Astrocyte of the spinal cord (primary cell): ENCODE measurements around the gene NDUFB4.

ENCODE experiments used
- DNase-seq: peaks from one replicate; pipeline ENCODE4 v3.0.0; 2011; ENCODE audit warnings: low read depth, low spot score
- H3K4me3 ChIP-seq: 2 replicates; pipeline ENCODE4 v1.5.1; 2011; ENCODE audit warnings: low read depth, mild to moderate bottlenecking, low read length, moderate library complexity
- CTCF ChIP-seq: IDR thresholded peaks from 2 replicates; pipeline ENCODE4 v1.5.1; 2012; ENCODE audit warnings: low read depth, mild to moderate bottlenecking, low read length, inconsistent platforms
- in situ Hi-C: cut with HindIII; loops from 2 replicates; pipeline ENCODE4 v1.10.0; 2017; ENCODE audit warnings: low sequenced_read_pairs

Gene NDUFB4

GRCh38 chr3:120645083-120645845 lies 49.1 kb downstream of the NDUFB4 start:
- in situ Hi-C loops: no loop called here
- no peak for DNase-seq
- TF ChIP-seq CTCF: no peak
- H3K4me3 ChIP-seq: no peak overlapping the region

GRCh38 chr3:120646771-120647432 lies 50.8 kb downstream of the NDUFB4 start:
- in situ Hi-C loops: no loop called here
- no peak for DNase-seq
- no peak for TF ChIP-seq CTCF
- H3K4me3 ChIP-seq: no peak overlapping the region

GRCh38 chr3:120648290-120648689 lies 52.2 kb downstream of the NDUFB4 start:
- no peak for DNase-seq
- TF ChIP-seq CTCF: no peak
- in situ Hi-C loops: no loop called here

GRCh38 chr3:120649830-120650233 lies 53.7 kb downstream of the NDUFB4 start:
- H3K4me3 ChIP-seq: no peak overlapping the region
- no peak for TF ChIP-seq CTCF
- DNase-seq: no peak
- in situ Hi-C loops: no loop called here

More at GRCh38 chr3:120648290-120648689, 52.2 kb downstream of the NDUFB4 start:
- no peak overlapping the region for H3K4me3 ChIP-seq

- no peak for DNase-seq
- TF ChIP-seq CTCF: no peak
- no peak overlapping the region for H3K4me3 ChIP-seq
- in situ Hi-C loops: no loop called here
Measured at GRCh38 chr3:120650311-120650710, 54.2 kb downstream of the NDUFB4 start.
